ENCODE measurements around the gene MYO1B. TPM values are rescaled to one million over a fixed set of nuclear protein-coding genes. Genes with fewer than 3 reads are reported as not detected.

MYO1B gene
- total RNA-seq, 2 donors from 2014 or later, result 0.23 to 0.52 TPM

DNA sequence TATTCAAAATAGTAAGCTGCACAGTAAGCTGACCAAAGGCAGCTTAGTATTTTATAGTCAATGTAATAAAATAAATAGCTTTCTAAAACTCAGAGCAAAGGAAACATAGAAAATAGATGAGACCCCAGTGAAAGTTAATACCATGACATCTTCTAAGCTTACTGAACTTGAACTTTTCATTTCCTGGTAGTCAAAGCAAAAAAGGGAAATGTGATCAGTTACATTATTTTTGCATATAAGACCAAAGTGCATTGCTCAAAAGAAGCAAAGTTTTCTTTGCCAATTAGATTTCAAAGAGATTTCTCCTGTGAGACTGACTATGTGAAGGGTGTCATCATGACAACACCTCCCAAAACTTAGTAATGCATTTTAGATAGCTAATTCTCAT, 70.2 kb downstream of the MYO1B start:
- Mint-ChIP-seq H3K36me3 (ENCODE audit: low read depth) (no peaks in the 10 kb centered on the region), H3K4me1 (no peaks in the 10 kb centered on the region), H3K27me3 (peaks cover 15% of the 10 kb centered on the region), H3K4me3 (no peak overlapping the region), H3K27ac (no peak overlapping the region)
- no peak for ATAC-seq
- no peaks in the 10 kb centered on the region for H3K9me3 ChIP-seq (ENCODE audit: control insufficient read depth, low read length, poor library complexity, severe bottlenecking)
- no peak for DNase-seq

DNA sequence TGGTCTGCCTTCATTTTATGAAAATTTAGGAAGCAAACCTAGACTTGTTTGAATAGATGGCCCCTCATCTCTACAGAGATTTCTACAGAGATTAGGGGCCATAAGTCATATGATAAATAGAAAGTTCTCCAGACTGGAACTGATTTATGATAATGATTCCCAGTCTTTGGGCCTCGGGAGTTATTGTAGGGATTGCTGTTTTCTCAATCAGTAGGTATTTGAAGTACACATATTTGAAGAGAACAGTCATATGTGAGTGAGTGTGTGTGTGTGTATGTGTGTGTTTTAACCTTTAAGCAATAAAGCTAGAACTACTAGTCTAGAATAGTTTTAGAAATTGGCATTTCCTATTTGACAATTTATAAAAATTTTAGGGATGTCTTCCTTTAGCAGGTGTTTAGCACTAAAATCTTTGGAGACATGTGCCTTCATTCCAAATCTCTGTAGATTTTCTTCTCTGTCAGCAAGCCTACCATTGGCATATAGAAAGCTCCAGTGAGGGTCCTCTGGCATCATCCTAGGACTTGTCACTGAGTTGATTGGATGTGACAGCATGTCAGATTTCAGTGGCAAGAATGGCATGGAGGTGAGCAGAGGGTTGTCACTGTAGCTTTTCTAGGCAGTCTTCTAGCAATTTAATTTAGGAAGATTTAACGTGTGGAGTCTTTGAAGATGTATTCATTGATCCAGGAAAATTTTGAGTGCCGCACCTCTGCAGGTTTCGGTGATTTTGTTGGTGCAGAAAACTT, 71.2 kb downstream of the MYO1B start:
- Mint-ChIP-seq H3K27ac (no peak overlapping the region), H3K27me3 (peaks cover 20% of the 10 kb centered on the region), H3K4me1 (peaks cover under 1% of the 10 kb centered on the region), H3K4me3 (no peak overlapping the region), H3K36me3 (ENCODE audit: low read depth) (no peaks in the 10 kb centered on the region)
- ATAC-seq, result no peak
- DNase-seq, result no peak
- no peaks in the 10 kb centered on the region for H3K9me3 ChIP-seq (ENCODE audit: control insufficient read depth, low read length, poor library complexity, severe bottlenecking)

DNA sequence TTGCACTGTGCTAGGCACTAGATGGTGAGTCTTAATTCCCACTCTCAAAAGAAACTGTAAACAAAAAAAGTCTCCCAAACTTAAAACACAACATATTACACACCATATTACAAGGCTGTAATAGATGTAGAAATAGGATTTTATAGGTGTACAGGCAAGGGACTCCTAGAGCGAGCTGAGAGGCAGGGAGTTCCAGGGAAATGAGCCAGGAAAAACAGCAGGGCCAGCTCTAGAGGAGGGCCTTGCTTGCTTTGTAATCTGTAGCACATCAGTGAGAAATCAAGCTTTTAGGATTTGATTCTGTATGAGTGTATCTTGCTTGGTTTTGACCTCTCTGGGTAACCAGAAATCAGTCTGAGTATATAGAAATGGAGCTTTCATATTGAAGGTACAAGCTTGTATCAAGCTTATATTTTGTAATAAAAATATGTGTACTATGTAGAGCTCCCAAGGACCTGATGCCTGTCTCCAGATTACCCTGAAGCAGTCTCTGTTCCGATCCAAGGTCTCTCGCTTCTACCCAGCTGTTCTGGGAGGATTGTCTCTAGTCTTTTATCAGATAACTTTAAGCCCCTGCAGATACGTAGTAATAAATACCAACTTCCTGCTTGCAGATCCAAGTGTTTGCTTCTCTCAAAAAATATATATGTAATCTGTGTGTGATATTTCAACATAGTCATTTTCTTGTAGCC, 73.0 kb downstream of the MYO1B start:
- ATAC-seq (no peak), DNase-seq (no peak)
- no peaks in the 10 kb centered on the region for H3K36me3 Mint-ChIP-seq (ENCODE audit: low read depth)
- H3K4me3 Mint-ChIP-seq, result no peak overlapping the region
- H3K27me3 Mint-ChIP-seq, result peaks cover 30% of the 10 kb centered on the region
- H3K27ac Mint-ChIP-seq, result no peak overlapping the region
- no peaks in the 10 kb centered on the region for H3K9me3 ChIP-seq (ENCODE audit: control insufficient read depth, low read length, poor library complexity, severe bottlenecking)
- H3K4me1 Mint-ChIP-seq, result peaks cover 14% of the 10 kb centered on the region

DNA sequence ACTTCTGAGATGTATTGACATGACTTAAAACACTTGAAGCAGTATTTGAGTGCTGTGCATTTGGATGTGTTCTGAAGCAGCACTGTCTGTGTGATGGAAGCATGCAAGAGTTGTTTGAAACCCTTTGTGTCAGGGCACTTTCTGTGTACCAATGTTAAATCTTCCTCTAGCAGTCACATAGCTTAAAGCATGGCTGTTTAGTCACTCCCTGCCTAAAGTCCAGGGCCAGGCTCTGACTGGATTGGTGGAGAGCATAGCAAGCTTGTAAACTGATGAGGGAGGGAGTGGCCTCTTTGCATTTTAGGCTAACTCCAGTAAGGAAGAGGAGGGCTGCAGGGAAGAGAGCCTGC, 73.5 kb downstream of the MYO1B start:
- peaks cover 30% of the 10 kb centered on the region for H3K27me3 Mint-ChIP-seq
- no peak overlapping the region for H3K4me3 Mint-ChIP-seq
- no peaks in the 10 kb centered on the region for H3K9me3 ChIP-seq (ENCODE audit: control insufficient read depth, low read length, poor library complexity, severe bottlenecking)
- H3K4me1 Mint-ChIP-seq, result peaks cover 14% of the 10 kb centered on the region
- no peak overlapping the region for H3K27ac Mint-ChIP-seq
- H3K36me3 Mint-ChIP-seq (ENCODE audit: low read depth), result no peaks in the 10 kb centered on the region
- no peak for ATAC-seq
- DNase-seq, result no peak

DNA sequence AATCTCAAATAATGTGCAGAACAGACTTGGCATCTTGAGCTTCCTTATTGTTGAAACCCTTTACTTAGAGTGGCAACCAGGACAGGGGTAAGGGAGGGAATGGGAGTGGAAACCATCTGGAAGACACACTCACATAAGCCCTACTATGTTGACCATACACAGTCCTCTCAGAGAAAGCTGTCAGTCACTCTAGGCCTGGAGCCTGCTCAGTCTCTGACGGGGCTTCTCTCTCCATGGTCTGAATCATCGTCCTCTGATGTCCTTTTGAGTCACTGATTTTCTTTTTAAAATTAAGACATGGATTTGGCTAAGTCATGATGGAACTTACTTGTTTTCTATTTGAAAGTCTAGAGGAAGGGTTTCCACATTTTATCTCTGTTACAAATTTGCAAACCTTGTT, 74.0 kb downstream of the MYO1B start:
- DNase-seq (no peak), ATAC-seq (no peak)
- Mint-ChIP-seq H3K4me3 (no peak overlapping the region), H3K27me3 (peaks cover 30% of the 10 kb centered on the region), H3K4me1 (peaks cover 14% of the 10 kb centered on the region), H3K36me3 (ENCODE audit: low read depth) (no peaks in the 10 kb centered on the region), H3K27ac (no peak overlapping the region)
- H3K9me3 ChIP-seq (ENCODE audit: control insufficient read depth, low read length, poor library complexity, severe bottlenecking), result no peaks in the 10 kb centered on the region

DNA sequence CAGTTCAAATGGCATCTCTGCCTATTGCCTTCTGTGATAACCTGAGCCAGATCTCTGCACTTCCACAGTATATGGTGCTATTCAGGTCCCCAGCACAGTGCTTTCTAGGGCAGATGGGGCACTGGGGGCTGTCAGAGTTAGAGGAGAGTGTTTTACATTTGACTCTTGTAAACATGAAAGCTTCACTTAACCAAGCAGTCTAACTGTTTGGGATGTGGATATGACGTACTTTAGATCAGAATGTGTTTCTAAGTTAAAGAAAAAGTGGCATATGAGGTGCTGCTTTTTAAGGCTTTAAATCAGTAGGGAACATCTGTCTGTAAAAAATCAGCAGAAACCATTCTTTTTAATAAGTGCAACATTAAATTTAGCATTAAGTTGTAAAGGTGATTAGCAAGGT, 75.7 kb downstream of the MYO1B start:
- H3K27ac Mint-ChIP-seq, result no peak overlapping the region
- ATAC-seq, result no peak
- H3K9me3 ChIP-seq (ENCODE audit: control insufficient read depth, low read length, poor library complexity, severe bottlenecking), result no peaks in the 10 kb centered on the region
- no peaks in the 10 kb centered on the region for H3K36me3 Mint-ChIP-seq (ENCODE audit: low read depth)
- H3K27me3 Mint-ChIP-seq, result peaks cover 24% of the 10 kb centered on the region
- H3K4me3 Mint-ChIP-seq, result no peak overlapping the region
- peaks cover 14% of the 10 kb centered on the region for H3K4me1 Mint-ChIP-seq
- DNase-seq, result no peak

DNA sequence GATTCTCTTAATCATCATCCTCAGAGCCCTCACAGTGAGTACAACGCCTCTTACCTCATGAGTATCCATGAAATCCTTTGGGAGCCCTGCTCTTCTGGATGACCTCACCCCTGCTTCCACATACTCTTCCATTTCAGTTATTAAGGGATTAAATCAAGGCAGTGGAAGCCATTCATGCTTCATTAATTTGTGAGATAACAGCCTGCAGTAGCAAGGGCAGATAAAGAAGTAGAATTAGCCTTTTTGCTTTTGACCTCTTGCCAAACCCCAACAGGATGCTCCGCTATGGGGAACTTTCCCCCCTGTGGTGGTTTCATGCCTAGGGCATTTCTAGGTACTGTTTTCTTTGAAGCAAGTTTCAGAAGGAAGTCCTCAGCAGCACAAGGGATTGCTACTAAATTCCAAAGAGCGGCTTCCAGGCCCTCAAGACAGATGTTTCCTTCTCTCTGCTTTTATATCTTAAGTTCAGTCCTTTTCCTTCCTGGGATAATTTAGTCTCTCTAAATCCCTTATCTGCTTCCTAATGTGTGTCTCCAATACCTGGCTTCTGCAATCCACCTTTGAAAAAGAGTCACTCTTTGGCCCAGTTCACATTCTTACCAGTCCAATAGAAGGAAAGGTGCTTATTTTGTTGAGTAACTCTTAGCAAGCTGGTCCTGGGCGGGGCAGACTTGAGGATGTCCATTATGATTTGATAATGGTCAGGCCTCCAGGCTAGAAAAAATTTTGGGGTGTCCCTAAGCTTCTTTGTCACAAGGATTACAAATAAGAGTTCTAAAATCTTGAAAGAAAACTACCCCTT, 76.9 kb downstream of the MYO1B start:
- Mint-ChIP-seq H3K4me1 (peaks cover 14% of the 10 kb centered on the region), H3K36me3 (ENCODE audit: low read depth) (no peaks in the 10 kb centered on the region), H3K4me3 (no peak overlapping the region), H3K27ac (no peak overlapping the region), H3K27me3 (peaks cover 18% of the 10 kb centered on the region)
- DNase-seq, result no peak
- no peaks in the 10 kb centered on the region for H3K9me3 ChIP-seq (ENCODE audit: control insufficient read depth, low read length, poor library complexity, severe bottlenecking)
- ATAC-seq, result peak; percentile 74

DNA sequence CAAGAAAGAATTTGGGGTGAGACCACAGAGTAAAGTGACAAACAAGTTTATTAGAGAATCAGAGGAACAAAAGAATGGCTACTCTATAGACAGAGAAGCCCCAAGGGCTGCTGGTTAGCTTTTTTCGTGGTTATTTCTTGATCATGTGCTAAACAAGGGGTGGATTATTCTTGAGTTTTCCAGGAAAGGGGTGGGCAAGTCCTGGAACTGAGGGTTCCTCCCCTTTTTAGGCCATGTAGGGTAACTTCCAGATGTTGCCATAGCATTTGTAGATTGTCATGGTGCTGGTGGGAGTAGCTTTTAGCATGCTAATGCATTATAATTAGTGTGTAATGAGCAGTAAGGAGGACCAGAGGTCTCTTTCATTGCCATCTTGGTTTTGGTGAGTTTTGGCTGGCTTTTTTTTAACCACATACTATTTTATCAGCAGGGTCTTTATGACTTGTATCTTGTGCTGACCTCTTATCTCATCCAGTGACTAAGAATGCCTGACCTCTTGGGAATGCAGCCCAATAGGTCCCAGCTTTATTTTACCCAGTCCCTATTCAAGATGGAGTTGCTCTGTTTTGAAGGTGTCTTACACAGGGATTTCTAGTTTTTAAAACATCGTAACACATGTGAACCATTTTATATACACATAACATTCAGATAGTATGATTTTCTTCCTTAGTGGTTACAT, 77.8 kb downstream of the MYO1B start:
- peaks cover 14% of the 10 kb centered on the region for H3K4me1 Mint-ChIP-seq
- no peaks in the 10 kb centered on the region for H3K36me3 Mint-ChIP-seq (ENCODE audit: low read depth)
- H3K27ac Mint-ChIP-seq, result no peak overlapping the region
- DNase-seq, result no peak
- H3K4me3 Mint-ChIP-seq, result no peak overlapping the region
- H3K27me3 Mint-ChIP-seq, result peaks cover 16% of the 10 kb centered on the region
- ATAC-seq, result no peak
- H3K9me3 ChIP-seq (ENCODE audit: control insufficient read depth, low read length, poor library complexity, severe bottlenecking), result no peaks in the 10 kb centered on the region

DNA sequence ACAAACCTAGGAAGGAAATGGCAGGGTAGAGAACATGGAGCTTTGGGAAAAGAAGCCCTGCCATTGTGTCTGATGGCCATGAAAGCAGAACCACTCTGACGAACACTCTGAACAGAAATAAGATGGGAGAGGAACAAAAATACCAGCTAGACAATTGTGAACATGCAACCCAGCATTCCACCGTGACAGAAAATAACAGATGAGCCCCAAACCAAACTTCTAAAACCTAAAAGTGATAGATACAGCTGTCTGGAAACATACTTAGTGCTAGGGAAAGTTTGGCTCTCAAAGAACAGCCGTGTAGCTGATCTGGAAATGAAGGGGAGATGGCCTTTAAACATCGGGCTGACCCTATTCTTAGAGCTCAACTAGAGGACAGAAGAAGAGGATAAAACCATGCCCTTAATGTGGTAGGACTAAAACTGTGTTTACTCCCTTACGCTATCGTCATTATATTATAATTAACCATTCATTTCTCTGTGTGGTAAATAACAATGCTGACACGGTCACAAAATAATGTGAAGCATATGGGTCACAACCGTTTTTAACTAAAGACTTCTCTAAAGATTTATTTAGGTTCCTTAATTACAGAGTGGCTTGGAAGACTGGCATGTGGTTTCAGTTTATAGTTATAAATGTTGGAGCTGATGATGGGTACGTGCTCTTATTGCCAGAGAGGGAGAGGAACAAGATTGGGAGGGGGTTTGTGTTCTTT, 80.6 kb downstream of the MYO1B start:
- no peaks in the 10 kb centered on the region for H3K9me3 ChIP-seq (ENCODE audit: control insufficient read depth, low read length, poor library complexity, severe bottlenecking)
- no peak overlapping the region for H3K27ac Mint-ChIP-seq
- DNase-seq (no peak), ATAC-seq (no peak)
- peaks cover 11% of the 10 kb centered on the region for H3K27me3 Mint-ChIP-seq
- peaks cover 14% of the 10 kb centered on the region for H3K4me1 Mint-ChIP-seq
- no peaks in the 10 kb centered on the region for H3K36me3 Mint-ChIP-seq (ENCODE audit: low read depth)
- H3K4me3 Mint-ChIP-seq, result no peak overlapping the region

DNA sequence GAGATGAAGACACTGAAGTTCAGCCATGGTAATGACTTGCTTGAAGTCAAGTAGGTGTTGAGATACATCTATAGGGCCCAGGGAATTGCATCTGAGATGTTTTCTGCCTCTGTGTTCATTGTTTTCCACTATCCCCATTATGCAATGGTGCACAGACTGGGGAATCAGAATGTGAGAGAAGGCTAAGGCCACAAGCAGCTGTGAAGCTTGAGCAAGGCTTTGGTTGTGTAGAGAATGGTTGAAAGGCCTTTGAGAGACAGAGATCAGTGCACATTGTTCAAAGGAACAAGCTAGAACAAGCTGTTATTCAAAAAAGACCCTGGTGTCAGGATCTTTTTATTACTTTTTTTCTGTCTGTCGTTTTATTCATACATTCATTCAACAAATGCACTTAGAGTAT, 82.3 kb downstream of the MYO1B start:
- no peaks in the 10 kb centered on the region for H3K36me3 Mint-ChIP-seq (ENCODE audit: low read depth)
- H3K27me3 Mint-ChIP-seq, result peaks cover under 1% of the 10 kb centered on the region
- no peak for ATAC-seq
- no peaks in the 10 kb centered on the region for H3K9me3 ChIP-seq (ENCODE audit: control insufficient read depth, low read length, poor library complexity, severe bottlenecking)
- H3K27ac Mint-ChIP-seq, result no peak overlapping the region
- no peak for DNase-seq
- H3K4me3 Mint-ChIP-seq, result no peak overlapping the region
- peaks cover 4% of the 10 kb centered on the region for H3K4me1 Mint-ChIP-seq

DNA sequence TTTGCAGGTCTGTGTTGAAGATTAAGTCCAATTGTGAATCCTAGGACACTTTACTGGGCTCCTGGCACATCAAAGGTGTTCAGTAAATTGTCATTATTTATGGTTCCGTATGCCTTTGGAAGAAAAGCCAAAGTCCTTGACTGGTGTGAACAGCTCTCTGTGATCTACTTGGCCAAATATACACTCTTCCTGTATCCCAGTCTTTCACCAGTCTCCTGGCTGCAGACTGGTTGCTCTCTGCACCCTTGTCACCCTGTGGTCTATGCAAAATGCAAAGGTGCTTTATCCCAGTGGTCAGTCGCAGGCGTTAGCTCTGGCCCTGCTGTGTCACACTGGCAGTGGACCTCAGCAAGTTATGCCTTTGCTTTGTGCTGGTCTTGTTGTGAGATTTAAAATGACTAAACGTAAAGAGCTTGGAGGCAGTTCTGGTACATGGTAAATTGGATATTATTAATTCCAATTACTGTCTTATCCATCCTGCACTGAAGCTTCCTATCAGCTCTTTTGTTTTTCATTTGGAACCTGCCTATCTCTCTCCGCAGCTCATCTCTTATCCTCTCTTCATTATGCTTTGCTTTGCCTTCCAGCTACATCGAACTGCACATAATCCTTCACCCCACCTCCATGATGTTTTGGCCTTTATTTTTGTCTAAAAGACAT, 83.1 kb downstream of the MYO1B start:
- no peak overlapping the region for H3K4me3 Mint-ChIP-seq
- H3K9me3 ChIP-seq (ENCODE audit: control insufficient read depth, low read length, poor library complexity, severe bottlenecking), result no peaks in the 10 kb centered on the region
- DNase-seq (no peak), ATAC-seq (no peak)
- no peak overlapping the region for H3K27ac Mint-ChIP-seq
- no peaks in the 10 kb centered on the region for H3K27me3 Mint-ChIP-seq
- no peaks in the 10 kb centered on the region for H3K36me3 Mint-ChIP-seq (ENCODE audit: low read depth)
- H3K4me1 Mint-ChIP-seq, result no peaks in the 10 kb centered on the region

DNA sequence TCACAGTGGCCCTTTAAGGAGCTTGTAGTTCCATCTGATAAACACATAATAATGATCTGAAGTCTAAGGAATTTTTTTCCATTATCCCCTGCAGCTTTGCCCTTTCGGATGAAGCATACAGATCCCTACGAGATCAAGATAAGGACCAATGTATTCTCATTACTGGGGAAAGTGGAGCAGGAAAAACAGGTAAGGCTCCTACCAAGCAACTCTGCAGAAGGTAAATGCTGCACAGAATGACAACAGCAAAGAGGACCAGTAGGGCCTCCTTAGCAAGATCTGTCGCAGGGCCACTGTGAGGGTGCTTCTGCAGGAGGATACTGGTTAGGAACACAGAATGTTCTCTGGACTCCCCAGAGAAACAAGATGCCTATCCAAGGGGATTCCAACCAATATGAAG, 84.6 kb downstream of the MYO1B start:
- H3K27me3 Mint-ChIP-seq, result no peaks in the 10 kb centered on the region
- DNase-seq, result no peak
- H3K9me3 ChIP-seq (ENCODE audit: control insufficient read depth, low read length, poor library complexity, severe bottlenecking), result no peaks in the 10 kb centered on the region
- no peaks in the 10 kb centered on the region for H3K36me3 Mint-ChIP-seq (ENCODE audit: low read depth)
- H3K27ac Mint-ChIP-seq, result no peak overlapping the region
- no peak overlapping the region for H3K4me3 Mint-ChIP-seq
- no peak for ATAC-seq
- no peaks in the 10 kb centered on the region for H3K4me1 Mint-ChIP-seq
